D721Med (cell line): ENCODE results near the gene TEC.

Experiments
- DNase-seq: peaks from one replicate; pipeline ENCODE4 v3.0.0; 2011; ENCODE audit warnings: low spot score; ENCODE audit not compliant: insufficient read length
- FAIRE-seq: peaks from 2 replicates; lab custom pipeline; 2011; peaks lifted over from hg19 to GRCh38; lab: Jason Lieb, UNC
- TF ChIP-seq, protein P1 (sequence below): IDR thresholded peaks from 2 replicates; pipeline ENCODE4 v1.5.1; 2012; ENCODE audit warnings: mild to moderate bottlenecking, control low read depth; ENCODE audit not compliant: insufficient read depth; ENCODE audit errors: missing control alignments

TEC gene

DNA sequence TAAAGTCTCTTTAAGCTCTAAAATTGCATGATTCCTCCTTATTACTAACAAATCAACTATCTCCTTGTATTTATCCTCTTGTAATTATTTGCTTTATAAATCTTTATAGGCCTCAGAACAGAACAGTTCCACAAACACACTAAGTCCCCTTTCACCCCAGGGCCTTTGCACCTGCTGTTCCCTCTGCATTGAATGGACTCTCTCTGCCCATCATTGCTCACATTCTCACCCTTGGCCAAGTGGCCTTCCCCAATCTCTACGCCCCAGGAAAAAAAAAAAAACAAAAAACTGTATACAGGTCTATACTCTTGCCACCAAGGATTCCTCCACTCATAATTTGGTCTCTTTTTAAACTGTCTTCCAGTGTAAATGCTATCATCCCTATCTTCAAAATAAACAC, 53.7 kb downstream of the TEC start:
- FAIRE-seq = no peak
- no peak for DNase-seq
- TF ChIP-seq, protein P1, sequence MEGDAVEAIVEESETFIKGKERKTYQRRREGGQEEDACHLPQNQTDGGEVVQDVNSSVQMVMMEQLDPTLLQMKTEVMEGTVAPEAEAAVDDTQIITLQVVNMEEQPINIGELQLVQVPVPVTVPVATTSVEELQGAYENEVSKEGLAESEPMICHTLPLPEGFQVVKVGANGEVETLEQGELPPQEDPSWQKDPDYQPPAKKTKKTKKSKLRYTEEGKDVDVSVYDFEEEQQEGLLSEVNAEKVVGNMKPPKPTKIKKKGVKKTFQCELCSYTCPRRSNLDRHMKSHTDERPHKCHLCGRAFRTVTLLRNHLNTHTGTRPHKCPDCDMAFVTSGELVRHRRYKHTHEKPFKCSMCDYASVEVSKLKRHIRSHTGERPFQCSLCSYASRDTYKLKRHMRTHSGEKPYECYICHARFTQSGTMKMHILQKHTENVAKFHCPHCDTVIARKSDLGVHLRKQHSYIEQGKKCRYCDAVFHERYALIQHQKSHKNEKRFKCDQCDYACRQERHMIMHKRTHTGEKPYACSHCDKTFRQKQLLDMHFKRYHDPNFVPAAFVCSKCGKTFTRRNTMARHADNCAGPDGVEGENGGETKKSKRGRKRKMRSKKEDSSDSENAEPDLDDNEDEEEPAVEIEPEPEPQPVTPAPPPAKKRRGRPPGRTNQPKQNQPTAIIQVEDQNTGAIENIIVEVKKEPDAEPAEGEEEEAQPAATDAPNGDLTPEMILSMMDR = no peak

- TF ChIP-seq, protein P1 = no peak
- FAIRE-seq = no peak
- DNase-seq = no peak
Observed at GRCh38 chr4:48212165-48212564, 57.5 kb downstream of the TEC start.

GRCh38 chr4:48210966-48211328, 58.7 kb downstream of the TEC start:
- TF ChIP-seq, protein P1 = no peak
- FAIRE-seq = no peak
- no peak for DNase-seq

- DNase-seq (no peak), FAIRE-seq (no peak)
- TF ChIP-seq, protein P1 = no peak
Observed at GRCh38 chr4:48205626-48206025, 64.0 kb downstream of the TEC start.

- FAIRE-seq = no peak
- TF ChIP-seq, protein P1 = no peak
- DNase-seq = no peak
Observed at GRCh38 chr4:48205107-48205506, 64.5 kb downstream of the TEC start.

GRCh38 chr4:48203819-48204218, 65.8 kb downstream of the TEC start:
- TF ChIP-seq, protein P1 = no peak
- no peak for FAIRE-seq
- DNase-seq = no peak

DNA sequence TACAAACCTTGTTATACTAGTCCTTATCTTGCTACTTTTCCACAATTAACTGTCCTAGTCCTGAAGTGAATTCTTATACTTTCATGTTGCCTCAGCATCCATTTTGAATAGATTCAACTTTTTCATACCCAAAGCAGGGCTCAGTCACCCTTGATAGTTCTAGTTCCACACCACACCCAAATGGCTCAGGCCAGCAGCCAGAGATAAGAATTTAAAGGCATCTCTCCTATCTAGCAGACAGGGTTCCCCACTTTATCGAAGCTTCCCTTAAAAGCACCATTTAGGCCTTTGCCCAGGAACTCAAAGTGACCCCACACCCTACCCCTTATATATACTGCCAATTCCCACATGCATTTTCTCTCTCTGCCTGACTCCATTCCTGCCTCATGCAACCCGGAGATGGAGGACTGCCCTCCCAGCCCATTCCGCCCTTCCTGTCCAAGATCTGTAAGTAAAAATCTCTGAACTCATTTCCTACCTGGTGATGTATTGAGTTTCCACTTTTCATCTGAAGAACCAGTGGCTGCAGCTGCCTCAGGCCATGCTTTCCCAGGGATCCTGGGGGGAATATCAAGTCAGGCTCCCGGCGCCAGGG, 71.9 kb downstream of the TEC start:
- TF ChIP-seq, protein P1 = no peak
- FAIRE-seq (no peak), DNase-seq (no peak)
